Panc1 (cell line): ENCODE measurements around the gene PDE9A.

Source experiments
- POLR2AphosphoS5 ChIP-seq: IDR thresholded peaks from 2 replicates; pipeline ENCODE4 v1.6.1; 2012; ENCODE audit warnings: mild to moderate bottlenecking, low read depth, low read length, moderate library complexity
- TF ChIP-seq, protein P1 (sequence below): fragments of 450-650 bp; IDR thresholded peaks from 2 replicates; pipeline ENCODE4 v1.5.1; 2017; ENCODE audit warnings: mild to moderate bottlenecking

GRCh38 chr21:42699196-42699595, 45.8 kb downstream of the PDE9A start:
- TF ChIP-seq, protein P1, sequence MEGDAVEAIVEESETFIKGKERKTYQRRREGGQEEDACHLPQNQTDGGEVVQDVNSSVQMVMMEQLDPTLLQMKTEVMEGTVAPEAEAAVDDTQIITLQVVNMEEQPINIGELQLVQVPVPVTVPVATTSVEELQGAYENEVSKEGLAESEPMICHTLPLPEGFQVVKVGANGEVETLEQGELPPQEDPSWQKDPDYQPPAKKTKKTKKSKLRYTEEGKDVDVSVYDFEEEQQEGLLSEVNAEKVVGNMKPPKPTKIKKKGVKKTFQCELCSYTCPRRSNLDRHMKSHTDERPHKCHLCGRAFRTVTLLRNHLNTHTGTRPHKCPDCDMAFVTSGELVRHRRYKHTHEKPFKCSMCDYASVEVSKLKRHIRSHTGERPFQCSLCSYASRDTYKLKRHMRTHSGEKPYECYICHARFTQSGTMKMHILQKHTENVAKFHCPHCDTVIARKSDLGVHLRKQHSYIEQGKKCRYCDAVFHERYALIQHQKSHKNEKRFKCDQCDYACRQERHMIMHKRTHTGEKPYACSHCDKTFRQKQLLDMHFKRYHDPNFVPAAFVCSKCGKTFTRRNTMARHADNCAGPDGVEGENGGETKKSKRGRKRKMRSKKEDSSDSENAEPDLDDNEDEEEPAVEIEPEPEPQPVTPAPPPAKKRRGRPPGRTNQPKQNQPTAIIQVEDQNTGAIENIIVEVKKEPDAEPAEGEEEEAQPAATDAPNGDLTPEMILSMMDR, result no peak
- TF ChIP-seq POLR2AphosphoS5, result no peak
